COR-L47 (cell line): Measurements from ENCODE around the gene ABCD1.
A peak's percentile ranks its signal among the peaks of the same experiment; 100 is the strongest.

Source experiments
- DNase-seq: peaks from one replicate; lab custom pipeline; 2025; lab: John Stamatoyannopoulos, UW

The ABCD1 gene

DNA sequence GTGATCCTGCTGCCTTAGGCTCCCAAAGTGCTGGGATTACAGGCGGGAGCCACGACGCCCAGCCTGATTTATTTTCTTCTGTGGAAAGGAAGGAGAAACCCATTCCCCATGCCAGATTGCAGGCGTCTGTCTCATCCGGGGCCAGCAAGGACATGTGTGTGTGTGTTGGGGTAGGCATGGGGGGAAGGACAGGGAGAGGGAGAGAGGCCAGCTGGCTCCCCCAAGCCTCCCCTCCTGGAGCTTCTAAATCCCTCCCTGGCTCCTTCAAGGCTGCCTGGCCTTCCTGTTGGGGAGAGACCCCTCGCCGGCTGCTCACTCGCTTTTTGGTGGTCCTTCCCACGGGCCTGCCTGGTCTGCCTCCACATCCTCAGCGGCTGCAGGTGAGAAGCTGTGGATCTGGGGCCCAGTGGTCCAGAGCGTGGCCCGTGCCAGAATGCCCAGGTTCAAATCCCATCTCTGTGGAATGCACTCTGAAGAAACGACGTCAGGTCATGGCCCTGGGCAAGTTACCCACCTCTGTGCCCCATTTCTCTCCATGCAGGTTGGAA is 38.0 kb downstream of the ABCD1 start:
- DNase-seq, result no peak

DNA sequence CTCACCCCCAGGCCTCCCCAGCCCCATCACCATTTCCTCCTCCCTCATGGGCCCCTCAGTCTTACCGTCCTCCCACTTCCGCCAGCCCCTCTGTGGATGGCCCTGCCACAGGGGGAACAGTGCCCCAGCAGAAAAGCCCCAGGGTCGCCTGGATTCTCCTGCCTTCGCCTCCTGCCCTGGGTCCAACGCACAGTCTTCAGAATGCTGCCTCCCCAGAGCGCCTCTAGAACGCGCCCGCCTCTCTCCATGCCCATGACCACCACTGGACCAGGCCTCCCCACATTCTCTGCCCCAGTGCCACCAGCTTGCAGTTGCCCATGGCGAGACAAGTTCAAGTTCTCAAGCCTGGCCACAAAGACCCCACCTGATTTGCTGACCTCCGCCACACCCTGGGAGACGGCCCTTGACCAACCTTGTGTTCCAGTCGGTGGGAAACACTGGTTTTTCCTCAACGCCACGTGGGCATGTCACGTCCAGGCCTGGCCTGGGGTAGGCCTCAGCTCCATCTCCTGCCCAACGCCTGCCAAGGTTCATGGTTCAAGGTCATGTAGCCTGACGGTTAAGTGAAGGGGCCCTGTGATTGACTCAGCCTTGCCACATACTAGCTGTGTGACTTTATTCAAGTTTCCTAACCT is 38.8 kb downstream of the ABCD1 start:
- DNase-seq, result no peak

DNA sequence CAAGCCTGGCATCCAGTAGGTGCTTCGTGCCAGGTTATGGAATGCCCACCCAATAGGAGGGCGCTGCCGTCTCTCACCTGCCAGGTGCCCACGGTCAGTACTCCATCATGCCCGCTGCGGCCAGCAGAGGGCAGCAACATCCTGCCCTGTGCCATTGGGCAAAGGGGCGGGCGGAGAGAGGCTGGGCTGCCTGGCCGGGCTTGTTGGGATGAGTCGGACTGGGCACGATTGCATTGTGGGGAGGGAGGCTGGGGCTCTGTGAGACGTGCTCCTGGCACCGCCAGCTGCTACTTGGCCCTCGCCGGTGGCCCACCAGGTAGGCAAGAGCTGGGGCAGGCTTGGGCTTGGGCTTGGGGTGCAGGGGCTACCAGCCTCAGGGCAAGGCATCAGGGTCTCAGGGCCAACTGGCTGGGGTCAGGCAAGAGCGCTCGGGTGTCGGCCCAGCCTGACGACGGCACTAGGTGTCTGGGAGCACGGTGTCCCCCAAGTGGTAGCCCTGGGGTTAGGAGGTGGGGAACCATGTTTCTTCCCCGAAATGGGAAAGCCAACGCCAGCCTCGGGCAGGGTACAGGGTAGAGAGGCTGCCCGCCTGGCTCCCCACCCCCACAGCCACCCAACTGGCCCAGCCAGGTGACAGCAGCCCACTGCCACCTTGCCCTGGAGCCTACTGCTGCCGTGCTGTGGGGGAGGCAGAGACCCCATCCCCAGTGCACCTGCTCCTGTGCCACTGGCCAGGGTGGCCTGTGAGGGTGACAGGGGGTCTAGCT is 39.5 kb downstream of the ABCD1 start, which contains the start of gene PLXNB3:
Gene PLXNB3, plus strand, starts transcription at position 261 of the 767 bp plus-strand sequence. CDS start 1,287 bp downstream, outside the sequence.
- peak; percentile 68 for DNase-seq

DNA sequence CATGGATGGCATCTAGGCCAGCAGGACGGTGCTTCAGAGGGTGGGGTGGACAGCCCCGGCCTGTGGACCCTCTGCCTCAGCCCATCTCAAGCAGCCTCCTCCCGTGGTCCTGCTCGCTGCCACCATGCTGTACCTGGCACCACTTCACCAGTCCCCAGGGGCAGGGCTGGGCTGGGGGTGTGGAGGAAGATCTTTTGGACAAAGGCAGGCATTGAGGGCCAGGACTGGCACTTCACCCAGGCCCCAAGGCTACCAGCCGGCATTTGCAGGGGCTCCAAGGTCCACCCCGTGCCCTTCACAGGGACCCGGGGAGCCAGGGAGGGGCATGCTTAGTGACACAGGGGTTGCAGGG is 40.1 kb downstream of the ABCD1 start:
- DNase-seq, result no peak

DNA sequence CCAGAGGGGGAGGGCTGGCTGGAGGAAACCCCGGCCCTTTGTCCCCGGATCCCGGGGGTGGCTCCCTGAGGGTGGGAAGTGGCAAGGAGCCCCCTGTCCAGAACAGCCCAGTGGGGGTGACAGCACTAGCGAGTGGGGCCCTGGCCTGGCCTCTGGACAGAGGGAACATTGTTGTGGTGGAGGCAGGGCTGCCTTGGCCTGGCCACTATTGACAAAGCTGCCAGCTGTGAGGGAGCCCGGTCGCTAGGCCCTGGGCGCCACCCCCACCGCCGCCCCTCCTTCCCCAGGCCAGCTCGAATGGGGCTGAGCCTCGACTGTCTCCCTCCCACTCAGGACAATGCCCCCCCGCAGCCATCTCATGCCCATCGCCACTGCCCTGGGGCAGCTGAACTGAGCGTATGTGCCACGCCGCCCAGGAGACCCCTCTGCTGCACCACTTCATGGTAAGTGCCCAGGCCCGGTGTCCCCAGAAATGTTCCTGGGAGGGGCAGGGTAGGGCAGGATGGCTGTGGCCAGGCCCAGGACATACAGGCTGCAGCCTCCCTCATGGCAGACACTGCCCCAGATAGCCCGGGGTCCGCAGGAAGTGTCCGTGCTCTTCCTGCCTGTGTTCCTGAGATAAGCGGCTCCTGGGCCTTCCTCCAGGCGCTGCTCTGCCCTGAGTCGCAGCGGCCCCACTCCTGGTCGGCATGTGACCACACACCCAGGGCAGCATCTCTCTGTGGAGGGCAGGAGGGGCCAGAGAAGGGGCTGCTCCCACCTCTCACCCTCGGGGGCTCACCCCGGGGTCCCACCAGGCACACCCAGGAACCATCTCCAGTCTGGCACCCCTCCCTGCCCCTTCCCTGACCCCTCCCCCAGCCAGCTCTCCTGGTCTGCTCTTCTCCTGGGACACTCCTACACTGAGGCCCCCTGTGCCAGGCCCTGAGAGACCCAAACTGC is 40.8 kb downstream of the ABCD1 start:
- no peak for DNase-seq

DNA sequence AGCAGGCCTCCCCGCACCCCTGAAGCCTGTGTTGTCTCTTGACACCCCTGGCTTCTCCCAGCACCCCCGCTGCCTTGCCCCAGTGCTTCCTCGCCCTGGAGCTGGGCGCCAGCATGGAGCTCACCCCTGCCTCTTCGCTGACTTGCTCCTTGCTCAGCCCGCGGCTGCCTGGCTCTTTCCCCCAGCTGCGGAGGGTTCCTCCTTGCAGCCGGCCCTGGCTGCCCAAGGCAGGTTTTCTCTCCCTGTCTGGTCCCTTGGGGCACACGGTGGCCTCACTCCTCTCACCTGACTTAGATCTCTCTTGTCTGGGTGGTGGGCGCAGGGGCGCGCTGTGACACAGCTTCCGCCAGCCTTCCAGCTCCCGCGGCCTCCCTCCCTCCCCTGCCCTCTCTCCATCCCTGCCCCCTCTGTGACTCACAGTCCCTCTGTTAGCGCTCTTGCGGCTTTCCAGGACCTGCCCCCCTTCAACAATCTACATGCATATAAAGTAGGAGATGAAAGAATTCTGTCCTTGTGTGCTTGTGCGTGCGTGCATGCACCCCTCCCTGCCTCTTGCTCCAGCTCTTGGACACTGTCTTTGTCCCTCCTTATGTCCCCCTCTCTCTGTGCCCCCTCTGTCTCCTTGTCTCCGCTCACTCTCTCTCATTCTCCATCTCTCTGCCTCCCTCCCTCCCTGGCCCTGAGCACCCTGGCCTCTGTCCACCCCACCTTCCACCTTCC is 41.6 kb downstream of the ABCD1 start:
- no peak for DNase-seq

DNA sequence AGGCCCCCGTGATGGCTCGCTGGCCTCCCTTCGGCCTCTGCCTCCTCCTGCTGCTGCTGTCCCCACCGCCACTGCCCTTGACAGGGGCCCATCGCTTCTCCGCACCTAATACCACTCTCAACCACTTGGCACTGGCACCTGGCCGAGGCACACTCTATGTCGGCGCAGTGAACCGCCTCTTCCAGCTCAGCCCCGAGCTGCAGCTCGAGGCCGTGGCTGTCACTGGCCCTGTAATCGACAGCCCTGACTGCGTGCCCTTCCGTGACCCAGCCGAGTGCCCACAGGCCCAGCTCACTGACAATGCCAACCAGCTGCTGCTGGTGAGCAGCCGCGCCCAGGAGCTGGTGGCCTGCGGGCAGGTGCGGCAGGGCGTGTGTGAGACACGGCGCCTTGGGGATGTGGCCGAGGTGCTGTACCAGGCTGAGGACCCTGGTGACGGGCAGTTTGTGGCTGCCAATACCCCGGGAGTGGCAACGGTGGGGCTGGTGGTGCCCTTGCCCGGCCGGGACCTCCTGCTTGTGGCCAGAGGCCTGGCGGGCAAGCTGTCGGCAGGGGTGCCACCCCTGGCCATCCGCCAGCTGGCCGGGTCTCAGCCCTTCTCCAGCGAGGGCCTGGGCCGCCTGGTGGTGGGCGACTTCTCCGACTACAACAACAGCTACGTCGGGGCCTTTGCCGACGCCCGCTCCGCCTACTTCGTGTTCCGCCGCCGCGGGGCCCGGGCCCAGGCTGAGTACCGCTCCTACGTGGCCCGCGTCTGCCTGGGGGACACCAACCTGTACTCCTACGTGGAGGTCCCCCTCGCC is 42.4 kb downstream of the ABCD1 start:
- DNase-seq, result no peak

DNA sequence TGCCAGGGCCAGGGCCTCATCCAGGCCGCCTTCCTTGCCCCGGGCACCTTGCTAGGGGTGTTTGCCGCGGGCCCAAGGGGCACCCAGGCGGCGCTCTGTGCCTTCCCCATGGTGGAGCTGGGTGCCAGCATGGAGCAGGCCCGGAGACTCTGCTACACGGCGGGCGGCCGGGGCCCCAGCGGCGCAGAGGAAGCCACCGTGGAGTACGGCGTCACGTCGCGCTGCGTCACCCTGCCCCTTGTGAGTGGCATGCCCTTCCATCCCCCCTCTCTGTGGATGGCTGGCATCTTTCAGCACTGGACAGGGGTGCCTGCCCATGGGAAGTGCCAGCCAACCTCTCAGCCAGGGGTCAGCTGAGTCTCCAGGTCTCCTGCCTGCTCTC is 43.0 kb downstream of the ABCD1 start:
- DNase-seq, result no peak

DNA sequence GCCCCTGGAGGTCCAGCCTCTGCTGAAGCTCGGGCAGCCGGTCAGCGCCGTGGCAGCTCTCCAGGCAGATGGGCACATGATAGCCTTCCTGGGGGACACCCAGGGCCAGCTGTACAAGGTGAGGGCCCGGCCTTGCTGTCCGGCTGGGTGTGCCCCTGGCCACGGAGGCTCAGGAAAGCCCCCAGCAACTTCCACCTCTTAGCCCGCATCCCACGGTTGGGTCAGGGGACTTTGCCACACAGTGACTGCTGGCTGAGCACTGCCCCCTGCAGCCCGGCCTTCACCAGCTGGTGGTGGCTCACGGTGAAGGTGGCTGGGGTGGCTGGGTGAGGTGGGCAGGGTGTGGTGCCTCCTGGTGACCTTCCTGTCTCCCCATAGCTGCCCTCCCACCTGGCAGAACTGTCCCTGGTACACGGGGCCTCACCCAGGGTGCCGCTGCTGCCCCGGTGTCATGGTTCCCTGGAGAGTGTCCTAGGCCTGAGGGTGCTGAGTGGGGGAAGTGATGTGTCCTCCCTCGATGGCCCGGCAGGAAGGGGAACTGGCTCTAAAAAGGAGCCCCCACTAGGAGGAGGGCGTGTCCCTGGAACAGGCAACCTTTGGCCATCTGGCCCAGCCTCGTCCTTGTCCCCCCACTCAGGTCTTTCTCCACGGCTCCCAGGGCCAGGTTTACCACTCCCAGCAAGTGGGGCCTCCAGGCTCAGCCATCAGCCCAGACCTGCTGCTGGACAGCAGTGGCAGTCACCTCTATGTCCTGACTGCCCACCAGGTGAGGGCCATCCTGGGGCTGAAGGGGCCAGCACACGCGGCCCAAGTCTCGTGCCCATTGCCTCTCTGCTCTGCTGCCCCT is 43.9 kb downstream of the ABCD1 start:
- DNase-seq, result no peak

DNA sequence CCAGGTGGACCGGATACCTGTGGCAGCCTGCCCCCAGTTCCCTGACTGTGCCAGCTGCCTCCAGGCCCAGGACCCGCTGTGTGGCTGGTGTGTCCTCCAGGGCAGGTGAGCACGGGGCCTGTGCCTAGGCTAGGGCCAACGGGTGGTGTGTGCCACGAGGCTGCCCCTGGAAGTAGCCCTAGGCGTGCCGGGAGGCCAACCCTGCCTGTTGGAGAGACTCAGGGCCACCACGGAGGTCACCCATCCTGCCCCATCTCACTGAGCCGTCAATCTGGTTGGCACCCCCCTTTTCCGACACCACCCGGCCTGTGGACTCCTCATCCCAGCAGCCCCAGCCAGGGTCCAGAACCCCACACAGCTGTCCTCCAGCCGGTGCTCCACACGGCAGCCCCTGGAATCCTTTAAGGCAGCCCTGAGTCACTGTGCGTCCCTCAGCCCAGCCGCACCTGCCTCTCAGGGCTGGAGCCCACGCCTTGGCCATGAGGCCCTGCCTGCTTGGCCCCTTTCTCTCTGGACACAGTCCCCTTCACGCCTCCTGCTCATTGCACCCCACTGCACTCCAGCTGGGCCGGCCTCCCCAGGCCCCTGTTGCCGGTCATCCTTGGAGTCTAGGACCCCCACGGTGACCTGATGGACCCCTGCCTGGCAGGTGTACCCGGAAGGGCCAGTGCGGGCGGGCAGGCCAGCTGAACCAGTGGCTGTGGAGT is 44.7 kb downstream of the ABCD1 start:
- DNase-seq, result no peak

DNA sequence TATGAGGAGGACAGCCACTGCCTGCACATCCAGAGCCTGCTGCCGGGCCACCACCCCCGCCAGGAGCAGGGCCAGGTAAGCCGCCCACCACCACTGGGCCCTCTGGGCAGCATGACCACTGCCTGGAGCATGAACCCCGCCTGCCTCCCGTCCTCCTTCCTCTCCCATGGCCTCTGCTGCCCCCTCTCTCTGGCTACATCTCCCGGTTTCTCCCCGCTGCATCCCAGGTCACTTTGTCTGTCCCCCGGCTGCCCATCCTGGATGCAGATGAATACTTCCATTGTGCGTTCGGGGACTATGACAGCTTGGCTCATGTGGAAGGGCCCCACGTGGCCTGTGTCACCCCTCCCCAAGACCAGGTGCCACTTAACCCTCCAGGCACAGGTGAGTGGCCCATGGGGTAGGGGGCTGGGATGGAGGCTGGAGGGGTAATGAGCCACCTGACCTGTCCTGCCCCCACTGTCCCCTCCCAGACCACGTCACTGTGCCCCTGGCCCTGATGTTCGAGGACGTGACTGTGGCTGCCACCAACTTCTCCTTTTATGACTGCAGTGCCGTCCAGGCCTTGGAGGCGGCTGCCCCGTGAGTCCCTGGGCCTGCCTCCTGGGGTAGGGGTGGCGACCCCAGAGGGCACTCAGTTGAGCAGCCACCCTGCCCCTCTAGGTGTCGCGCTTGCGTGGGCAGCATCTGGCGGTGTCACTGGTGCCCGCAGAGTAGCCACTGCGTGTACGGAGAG is 45.4 kb downstream of the ABCD1 start:
- DNase-seq, result no peak

DNA sequence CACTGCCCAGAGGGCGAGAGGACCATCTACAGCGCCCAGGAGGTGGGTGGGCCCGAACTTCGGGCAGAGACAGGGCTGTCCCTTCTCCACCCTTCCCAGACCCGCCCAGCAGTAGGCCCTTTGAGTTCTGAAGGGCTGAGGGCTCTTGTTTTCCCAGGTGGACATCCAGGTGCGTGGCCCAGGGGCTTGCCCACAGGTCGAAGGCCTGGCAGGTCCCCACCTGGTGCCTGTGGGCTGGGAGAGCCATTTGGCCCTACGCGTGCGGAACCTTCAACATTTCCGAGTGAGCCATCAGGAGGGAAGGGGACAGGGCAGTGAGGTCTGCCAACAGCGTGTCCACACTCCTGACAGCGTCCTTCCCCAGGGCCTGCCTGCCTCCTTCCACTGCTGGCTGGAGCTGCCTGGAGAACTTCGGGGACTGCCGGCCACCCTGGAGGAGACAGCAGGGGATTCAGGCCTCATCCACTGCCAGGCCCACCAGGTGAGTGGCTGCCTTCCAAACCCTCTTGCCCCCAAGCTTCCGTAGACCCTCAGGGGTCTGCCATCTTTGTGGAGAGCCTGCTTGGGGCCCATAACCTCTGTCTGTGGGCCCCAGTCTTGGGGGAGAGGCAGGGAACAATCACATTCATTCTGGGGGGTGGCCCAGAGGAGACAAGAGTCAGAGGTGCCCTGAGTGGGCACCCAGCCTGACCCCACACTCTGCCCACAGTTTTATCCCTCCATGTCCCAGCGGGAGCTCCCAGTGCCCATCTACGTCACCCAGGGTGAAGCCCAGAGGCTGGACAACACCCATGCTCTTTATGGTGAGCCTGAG is 46.2 kb downstream of the ABCD1 start:
- no peak for DNase-seq

DNA sequence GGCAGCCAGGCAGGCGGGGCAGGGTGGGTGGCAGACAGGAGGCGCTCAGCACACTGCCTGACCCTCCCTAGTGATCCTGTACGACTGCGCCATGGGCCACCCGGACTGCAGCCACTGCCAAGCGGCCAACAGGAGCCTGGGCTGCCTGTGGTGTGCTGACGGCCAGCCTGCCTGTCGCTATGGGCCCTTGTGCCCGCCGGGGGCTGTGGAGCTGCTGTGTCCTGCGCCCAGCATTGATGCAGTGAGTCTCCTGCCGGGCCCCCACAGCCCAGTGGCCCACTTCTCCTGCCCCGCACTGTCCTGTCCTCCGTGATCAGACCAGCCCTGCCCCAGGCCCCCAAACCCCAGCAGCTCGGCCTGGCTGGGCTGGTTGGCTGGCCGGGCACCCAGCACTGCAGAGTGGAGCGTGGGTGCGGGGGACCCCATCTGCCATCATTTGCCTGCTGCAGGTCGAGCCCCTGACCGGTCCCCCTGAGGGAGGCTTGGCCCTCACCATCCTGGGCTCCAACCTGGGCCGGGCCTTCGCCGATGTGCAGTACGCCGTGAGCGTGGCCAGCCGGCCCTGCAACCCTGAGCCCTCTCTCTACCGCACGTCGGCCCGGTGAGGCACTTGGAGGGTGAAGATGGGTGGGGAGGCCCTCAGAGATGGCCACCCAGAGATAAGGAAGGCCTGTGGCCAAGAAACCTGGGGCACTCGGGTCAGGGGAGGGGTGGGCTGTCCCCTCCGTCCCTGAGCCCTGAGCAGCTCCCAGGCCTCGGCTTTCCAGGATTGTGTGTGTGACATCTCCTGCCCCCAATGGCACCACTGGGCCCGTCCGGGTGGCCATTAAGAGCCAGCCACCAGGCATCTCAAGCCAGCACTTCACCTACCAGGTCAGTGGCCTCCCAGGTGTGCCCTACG is 47.0 kb downstream of the ABCD1 start:
- no peak for DNase-seq

DNA sequence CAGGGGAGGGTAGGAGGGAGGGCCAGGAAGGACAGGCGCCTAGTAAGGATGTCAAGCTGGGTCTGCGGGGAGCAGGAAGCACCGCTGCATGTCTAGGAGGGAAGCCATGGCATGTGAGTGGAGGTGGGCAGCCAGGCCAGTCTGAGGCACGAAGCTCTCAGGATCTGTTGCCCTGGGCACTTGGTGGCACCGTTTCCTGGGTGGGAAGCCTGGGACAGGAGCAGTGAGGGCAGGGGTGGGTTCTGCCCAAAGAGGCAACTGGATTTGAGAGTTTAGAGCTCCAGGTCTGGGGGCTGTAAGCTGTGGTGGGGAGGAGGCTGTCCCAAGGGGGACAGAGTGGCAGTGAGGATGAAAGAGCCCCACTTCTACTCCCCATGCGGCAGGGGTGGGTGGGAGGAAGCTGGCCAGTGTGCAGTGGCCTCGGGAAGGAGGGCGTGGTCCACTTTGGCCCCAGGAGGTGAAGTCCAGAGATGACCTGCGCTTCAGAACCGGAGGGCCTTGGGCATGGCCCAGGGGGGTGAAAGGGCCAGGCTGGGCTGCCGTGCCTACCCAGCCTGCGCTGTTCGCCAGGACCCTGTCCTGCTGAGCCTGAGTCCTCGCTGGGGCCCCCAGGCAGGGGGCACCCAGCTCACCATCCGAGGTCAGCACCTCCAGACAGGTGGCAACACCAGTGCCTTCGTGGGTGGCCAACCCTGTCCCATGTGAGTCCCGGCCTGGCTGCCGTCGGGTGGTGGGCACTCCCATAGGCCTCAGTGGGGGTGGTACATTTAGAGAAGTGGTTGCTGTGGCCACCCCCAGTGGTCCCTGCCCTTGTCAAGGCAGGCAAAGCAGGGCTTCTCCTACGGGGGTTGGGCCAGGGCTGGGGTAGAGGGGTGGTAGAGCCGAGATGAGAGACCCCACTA is 47.9 kb downstream of the ABCD1 start:
- no peak for DNase-seq

DNA sequence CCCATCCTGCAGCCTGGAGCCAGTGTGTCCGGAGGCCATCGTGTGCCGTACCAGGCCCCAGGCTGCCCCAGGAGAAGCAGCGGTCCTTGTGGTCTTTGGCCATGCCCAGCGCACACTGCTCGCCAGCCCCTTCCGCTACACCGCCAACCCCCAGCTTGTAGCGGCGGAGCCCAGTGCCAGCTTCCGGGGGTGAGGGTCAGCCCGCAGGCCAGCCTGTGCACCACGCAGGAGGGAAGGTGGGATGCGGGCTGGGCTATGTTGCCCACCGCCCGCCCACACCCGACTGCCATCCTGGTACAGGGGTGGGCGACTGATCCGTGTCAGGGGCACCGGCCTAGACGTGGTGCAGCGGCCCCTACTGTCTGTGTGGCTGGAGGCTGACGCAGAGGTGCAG is 48.6 kb downstream of the ABCD1 start:
- no peak for DNase-seq
